ENCODE data around the gene APEX2.

DNA sequence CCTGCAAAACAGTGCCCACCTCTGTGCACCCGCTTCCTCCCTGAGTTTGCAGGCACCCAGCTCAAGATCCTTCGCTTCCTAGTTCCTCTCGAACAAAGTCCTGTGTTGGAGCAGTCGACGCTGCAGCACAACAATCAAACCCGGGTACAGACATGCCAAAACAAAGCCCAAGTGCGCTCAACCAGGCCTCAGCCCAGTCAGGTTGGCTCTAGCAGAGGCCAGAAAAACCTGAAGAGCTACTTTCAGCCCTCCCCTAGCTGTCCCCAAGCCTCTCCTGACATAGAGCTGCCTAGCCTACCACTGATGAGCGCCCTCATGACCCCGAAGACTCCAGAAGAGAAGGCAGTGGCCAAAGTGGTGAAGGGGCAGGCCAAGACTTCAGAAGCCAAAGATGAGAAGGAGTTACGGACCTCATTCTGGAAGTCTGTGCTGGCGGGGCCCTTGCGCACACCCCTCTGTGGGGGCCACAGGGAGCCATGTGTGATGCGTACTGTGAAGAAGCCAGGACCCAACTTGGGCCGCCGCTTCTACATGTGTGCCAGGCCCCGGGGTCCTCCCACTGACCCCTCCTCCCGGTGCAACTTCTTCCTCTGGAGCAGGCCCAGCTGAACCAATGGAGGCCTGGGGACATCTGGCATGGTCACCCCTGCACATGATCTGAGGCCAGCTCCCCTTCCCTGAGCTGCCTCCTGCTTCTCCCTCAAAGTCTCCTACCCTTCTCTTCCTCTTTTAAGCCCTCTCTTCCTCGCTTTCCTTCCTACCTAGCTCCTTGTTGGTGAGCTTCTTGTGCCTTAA, 6.9 kb downstream of the APEX2 start:
- TF ChIP-seq, protein P1, sequence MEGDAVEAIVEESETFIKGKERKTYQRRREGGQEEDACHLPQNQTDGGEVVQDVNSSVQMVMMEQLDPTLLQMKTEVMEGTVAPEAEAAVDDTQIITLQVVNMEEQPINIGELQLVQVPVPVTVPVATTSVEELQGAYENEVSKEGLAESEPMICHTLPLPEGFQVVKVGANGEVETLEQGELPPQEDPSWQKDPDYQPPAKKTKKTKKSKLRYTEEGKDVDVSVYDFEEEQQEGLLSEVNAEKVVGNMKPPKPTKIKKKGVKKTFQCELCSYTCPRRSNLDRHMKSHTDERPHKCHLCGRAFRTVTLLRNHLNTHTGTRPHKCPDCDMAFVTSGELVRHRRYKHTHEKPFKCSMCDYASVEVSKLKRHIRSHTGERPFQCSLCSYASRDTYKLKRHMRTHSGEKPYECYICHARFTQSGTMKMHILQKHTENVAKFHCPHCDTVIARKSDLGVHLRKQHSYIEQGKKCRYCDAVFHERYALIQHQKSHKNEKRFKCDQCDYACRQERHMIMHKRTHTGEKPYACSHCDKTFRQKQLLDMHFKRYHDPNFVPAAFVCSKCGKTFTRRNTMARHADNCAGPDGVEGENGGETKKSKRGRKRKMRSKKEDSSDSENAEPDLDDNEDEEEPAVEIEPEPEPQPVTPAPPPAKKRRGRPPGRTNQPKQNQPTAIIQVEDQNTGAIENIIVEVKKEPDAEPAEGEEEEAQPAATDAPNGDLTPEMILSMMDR (IDR thresholded peaks at IDR 0.05; ENCODE audit: low read depth, low read length), result no peak
- TF ChIP-seq EZH2phosphoT487 (IDR thresholded peaks at IDR 0.05; ENCODE audit: low read depth), result no peak
